ENCODE measurements around the gene KL. TPM values are rescaled to one million over a fixed set of nuclear protein-coding genes. Genes with fewer than 3 reads are reported as not detected.

The KL gene
- total RNA-seq, 1 experiment from 2014 or later, result not detected

- peak; percentile 45 for DNase-seq (ENCODE audit: low spot score)
- TF ChIP-seq AR (CRISPR knock-in tag; IDR thresholded peaks at IDR 0.05), result no peak
- TF ChIP-seq ZNF532 (CRISPR knock-in tag; IDR thresholded peaks at IDR 0.05; ENCODE audit: borderline replicate concordance), result no peak
- TF ChIP-seq ZNF416 (CRISPR knock-in tag; IDR thresholded peaks at IDR 0.05), result no peak
- TF ChIP-seq CBFB (CRISPR knock-in tag; IDR thresholded peaks at IDR 0.05; ENCODE audit: low read depth), result no peak
- no peak for TF ChIP-seq MLX (CRISPR knock-in tag; IDR thresholded peaks at IDR 0.05)
- no peak for TF ChIP-seq TEAD4 (CRISPR knock-in tag; IDR thresholded peaks at IDR 0.05)
- ChIA-PET CTCF (interaction anchor here (0.9 kb wide), 1 partner anchor 370 kb away, joined by 3 read pairs; no protein-coding TSS in a partner anchor), POLR2A (no interaction called here)
- Mint-ChIP-seq H3K4me1 (peaks cover 17% of the 10 kb centered on the region), H3K9me3 (0 out of 2 replicates have a peak, but pooled peaks cover 1% of the 10 kb centered on the region), H3K27ac (no peak overlapping the region), H3K27me3 (ENCODE audit: low read depth) (peaks cover 75% of the 10 kb centered on the region), H3K36me3 (no peaks in the 10 kb centered on the region), H3K4me3 (peak overlapping the region; percentile 78)
- ATAC-seq, result peak; percentile 25
Measured at GRCh38 chr13:33015791-33016323, 366 bp upstream of the KL start.

GRCh38 chr13:33017323-33017929 lies 1.2 kb downstream of the KL start:
- H3K4me1 Mint-ChIP-seq, result peaks cover 17% of the 10 kb centered on the region
- H3K4me3 Mint-ChIP-seq, result peak overlapping the region; percentile 64
- DNase-seq (ENCODE audit: low spot score) (peak; percentile 34), ATAC-seq (peak; percentile 68)
- H3K27ac Mint-ChIP-seq, result no peak overlapping the region
- peak; percentile 35; the same call in 1 of the 2 replicates for TF ChIP-seq CTCF (IDR thresholded peaks at IDR 0.05)
- TF ChIP-seq ZNF138 (CRISPR knock-in tag; conservative IDR thresholded peaks at IDR 0.05), result no peak
- ChIA-PET CTCF (interaction anchor here (0.6 to 1.0 kb wide), 10 partner anchors 9 to 436 kb away, joined by 3 to 5 read pairs (median 3); no protein-coding TSS in a partner anchor), POLR2A (no interaction called here)
- H3K36me3 Mint-ChIP-seq, result no peaks in the 10 kb centered on the region
- H3K27me3 Mint-ChIP-seq (ENCODE audit: low read depth), result peaks cover 80% of the 10 kb centered on the region
- no peaks in the 10 kb centered on the region for H3K9me3 Mint-ChIP-seq

- no peak for ATAC-seq
- H3K27ac Mint-ChIP-seq, result no peak overlapping the region
- no peaks in the 10 kb centered on the region for H3K9me3 Mint-ChIP-seq
- no peak overlapping the region for H3K4me3 Mint-ChIP-seq
- TF ChIP-seq NR1H2 (CRISPR knock-in tag; IDR thresholded peaks at IDR 0.05) (no peak), ZNF423 (CRISPR knock-in tag; IDR thresholded peaks at IDR 0.05) (no peak), ZNF671 (CRISPR knock-in tag; IDR thresholded peaks at IDR 0.05) (no peak), PRRX2 (CRISPR knock-in tag; IDR thresholded peaks at IDR 0.05) (no peak), IRF2 (CRISPR knock-in tag; IDR thresholded peaks at IDR 0.05; ENCODE audit: borderline replicate concordance, low read depth) (no peak)
- no peaks in the 10 kb centered on the region for H3K36me3 Mint-ChIP-seq
- H3K4me1 Mint-ChIP-seq, result peaks cover 17% of the 10 kb centered on the region
- DNase-seq (ENCODE audit: low spot score), result no peak
- POLR2A ChIA-PET, result no interaction called here
- peaks cover 69% of the 10 kb centered on the region for H3K27me3 Mint-ChIP-seq (ENCODE audit: low read depth)
- CTCF ChIA-PET, result no interaction called here
Measured at GRCh38 chr13:33018886-33019285, 2.7 kb downstream of the KL start.
